DMS114 treated with DMSO at 0.1 percent for 48 hours (cell line): ENCODE results near the gene GOLT1B.

ENCODE experiments used
- DNase-seq: peaks from one replicate; lab custom pipeline; 2025; ENCODE audit not compliant: unreplicated experiment; lab: John Stamatoyannopoulos, UW

The GOLT1B gene

GRCh38 chr12:21521541-21521940, 20.0 kb downstream of the GOLT1B start:
- no peak for DNase-seq

- DNase-seq, result no peak
Observed at GRCh38 chr12:21523148-21523547, 21.6 kb downstream of the GOLT1B start.

GRCh38 chr12:21526053-21526452, 24.5 kb downstream of the GOLT1B start, which contains the start of gene SPX:
SPX (plus strand) TSS chr12:21526296; CDS start chr12:21526473, 177 bp downstream.
- DNase-seq, result no peak

- DNase-seq, result no peak
Observed at GRCh38 chr12:21526721-21527345, 25.2 kb downstream of the GOLT1B start.

GRCh38 chr12:21527451-21528180, 26.0 kb downstream of the GOLT1B start:
- peak; percentile 18 for DNase-seq

- DNase-seq, result no peak
Observed at GRCh38 chr12:21528953-21529352, 27.4 kb downstream of the GOLT1B start.

GRCh38 chr12:21529456-21529855, 27.9 kb downstream of the GOLT1B start:
- DNase-seq, result no peak

- no peak for DNase-seq
Observed at GRCh38 chr12:21538061-21538653, 36.6 kb downstream of the GOLT1B start.

- DNase-seq, result no peak
Observed at GRCh38 chr12:21539797-21540196, 38.2 kb downstream of the GOLT1B start.

GRCh38 chr12:21541773-21542172, 40.2 kb downstream of the GOLT1B start:
- no peak for DNase-seq

GRCh38 chr12:21542403-21542802, 40.8 kb downstream of the GOLT1B start:
- DNase-seq, result no peak

- no peak for DNase-seq
Observed at GRCh38 chr12:21543151-21543550, 41.6 kb downstream of the GOLT1B start.

- DNase-seq, result no peak
Observed at GRCh38 chr12:21545557-21545956, 44.0 kb downstream of the GOLT1B start.

GRCh38 chr12:21546716-21547115, 45.1 kb downstream of the GOLT1B start:
- no peak for DNase-seq

GRCh38 chr12:21547437-21547836, 45.8 kb downstream of the GOLT1B start:
- no peak for DNase-seq

- no peak for DNase-seq
Observed at GRCh38 chr12:21551841-21552465, 50.4 kb downstream of the GOLT1B start.

- DNase-seq, result no peak
Observed at GRCh38 chr12:21552635-21553328, 51.2 kb downstream of the GOLT1B start.

GRCh38 chr12:21553329-21553675, 51.7 kb downstream of the GOLT1B start:
- no peak for DNase-seq

GRCh38 chr12:21558100-21558679, 56.6 kb downstream of the GOLT1B start:
- DNase-seq, result no peak

GRCh38 chr12:21559855-21560569, 58.4 kb downstream of the GOLT1B start:
- DNase-seq, result no peak
